NCI-H1092 treated with DMSO at 0.1 percent for 48 hours (cell line): Measurements from ENCODE around the gene TFAM.

Experiments
- DNase-seq: peaks from one replicate; lab custom pipeline; 2025; lab: John Stamatoyannopoulos, UW

TFAM gene

DNA sequence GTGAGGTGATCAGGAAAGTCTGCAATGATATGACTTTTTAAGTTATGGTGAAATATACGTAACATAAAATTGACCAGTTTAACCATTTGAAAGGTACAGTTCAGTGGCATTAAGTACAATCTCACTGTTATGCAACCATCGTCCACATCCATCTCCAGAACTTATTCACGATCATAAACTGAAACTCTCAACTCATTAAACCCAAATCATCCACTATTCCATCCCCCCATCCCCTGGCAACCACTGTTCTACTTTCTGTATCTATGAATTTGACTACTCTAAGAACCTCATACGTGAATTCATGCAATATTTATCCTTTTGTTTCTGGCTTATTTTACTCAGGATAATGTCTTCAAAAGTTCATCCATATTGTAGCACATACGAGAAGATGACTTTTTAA is 48.4 kb downstream of the TFAM start:
- no peak for DNase-seq

DNA sequence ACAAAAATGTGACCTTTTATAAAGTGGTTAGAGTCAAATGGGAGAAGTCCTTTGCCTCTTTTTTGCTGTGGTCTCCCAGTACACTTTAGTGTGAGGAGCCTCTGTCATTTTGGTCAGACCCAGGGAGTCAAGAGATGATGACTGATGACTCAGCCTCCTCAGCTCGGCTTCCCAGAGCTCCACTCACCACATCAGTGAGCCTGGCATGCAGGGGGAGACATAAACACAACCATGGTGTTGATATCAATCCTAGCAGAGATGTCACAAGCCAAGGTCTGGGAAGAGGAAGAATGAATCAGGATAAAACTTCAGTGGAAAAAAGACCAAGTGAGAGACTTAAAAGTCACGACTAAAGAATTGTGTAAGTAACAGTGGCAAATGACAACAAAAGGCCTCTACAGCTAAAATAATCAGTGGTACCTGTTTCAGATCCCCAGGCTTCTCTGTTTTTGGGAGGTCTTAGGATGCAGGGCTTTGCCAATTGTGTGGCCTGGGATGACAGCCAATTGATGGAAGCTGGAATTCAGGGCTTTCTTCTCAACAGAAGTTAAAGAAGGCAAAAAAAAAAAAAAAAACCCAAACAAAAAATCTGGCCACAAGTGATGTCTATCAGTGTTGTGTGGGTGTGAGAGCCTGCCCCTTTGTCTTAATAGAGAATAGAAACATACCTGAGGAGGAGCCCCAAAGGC is 50.2 kb downstream of the TFAM start:
- no peak for DNase-seq

DNA sequence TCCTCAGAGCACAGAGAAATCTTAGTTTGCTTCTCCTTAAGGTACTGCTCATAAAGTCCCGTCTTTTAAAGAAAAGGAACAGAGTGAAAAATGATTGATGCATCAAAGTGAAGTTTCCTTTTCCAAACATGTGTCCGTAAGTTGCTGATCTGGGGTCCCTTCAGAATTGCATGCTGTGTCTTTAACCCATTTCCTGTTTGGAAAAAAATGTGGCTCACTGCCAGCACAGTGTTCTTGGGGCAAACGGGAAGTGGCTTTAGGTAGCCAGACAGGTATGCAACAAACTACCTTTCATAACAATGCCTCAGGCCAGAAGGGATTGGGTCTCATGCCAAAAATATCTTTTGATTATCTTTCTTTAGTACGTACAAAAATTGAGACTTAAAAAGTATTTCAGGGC is 50.9 kb downstream of the TFAM start:
- DNase-seq: no peak

DNA sequence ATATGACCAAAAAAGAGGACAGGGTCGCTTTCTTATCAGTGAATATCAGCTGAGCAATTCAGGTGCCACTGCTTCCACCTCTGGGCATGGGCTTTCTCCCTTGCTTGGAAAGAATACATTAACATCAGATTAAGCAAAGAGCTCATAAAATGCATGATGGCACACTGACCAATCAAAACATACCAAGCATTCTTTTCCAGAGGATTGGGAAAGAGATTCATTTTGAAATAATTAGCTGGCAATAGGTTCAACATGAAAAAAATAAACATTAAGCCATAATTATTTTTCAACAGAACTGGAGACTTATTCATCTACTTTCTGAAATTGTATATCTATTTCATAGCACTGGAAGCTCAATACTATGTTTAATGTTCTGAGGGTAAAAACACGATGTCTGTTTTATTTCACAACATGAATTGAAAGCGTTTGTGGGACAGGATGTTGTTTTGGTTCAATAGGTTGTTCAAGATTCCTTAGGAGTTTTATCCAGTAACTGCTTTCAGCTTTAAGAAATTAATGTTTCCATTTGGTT is 53.2 kb downstream of the TFAM start:
- DNase-seq: no peak

DNA sequence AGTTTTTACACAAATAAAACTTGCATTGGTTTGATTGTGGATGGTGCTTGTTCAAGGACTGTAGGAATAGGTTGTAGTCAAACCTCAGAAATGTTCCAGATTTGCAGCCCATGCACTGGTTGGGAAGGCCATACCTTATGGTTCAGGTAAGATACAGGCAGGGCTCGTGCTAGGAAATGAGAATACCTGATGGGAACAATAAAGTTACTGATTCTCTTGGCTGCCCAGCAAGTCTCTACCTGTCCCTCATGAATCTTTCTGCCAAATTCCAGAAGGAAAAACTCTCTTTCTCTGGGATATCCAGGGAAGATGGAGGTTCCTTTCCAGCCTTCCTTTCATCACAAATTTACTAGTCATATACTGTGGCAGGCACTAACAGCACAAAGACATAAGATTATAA is 53.8 kb downstream of the TFAM start:
- DNase-seq: no peak

DNA sequence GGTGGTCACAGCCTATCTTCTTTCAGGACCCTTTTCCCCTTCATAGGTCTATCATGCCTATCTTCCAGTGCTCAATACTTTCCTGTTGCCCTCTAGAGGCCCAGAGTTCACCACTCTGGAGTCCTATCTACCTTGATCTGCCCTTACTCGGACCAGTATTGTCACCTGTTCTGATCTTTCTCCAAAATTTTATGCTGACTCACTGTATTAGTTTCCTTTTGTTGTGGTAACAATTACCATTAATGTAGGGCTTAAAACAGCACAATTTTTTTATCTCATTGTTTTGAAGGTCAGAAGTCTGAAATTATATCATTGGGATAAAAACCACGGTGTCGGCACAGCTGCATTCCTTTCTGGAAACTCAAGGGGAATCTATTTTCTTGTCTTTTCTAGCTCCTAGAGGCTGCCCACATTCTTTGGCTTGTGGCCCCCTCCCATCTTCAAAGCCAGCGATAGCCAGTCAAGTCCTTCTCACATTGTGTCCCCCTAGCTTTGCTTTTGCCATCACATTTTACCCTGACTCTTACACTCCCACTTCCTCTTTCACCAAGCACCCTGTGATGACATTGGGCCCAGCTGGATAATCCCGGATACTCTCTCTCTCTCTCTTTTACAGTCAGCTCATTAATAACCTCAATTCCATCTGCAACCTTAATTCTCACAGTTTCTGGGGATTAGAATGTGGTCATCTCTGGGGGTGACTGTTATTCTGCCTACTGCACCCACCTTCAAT is 54.6 kb downstream of the TFAM start:
- no peak for DNase-seq

DNA sequence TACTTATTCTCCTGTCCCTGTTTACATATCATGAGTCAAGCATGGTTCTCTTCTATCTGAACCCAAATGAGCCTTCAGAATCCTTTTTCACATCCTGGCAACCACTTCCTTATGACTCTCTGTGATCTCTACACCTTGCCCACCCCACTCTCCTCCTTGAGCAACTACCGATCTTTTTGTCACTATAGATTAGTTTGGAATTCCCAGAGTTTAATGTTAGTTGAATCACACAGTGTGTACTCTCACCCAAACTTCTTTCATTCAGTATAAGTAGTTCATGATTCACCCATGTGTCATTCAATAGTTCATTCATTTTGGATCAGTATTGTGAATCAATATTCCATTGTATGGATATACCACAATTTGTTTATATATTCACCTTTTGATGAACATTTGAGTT is 55.3 kb downstream of the TFAM start:
- no peak for DNase-seq

DNA sequence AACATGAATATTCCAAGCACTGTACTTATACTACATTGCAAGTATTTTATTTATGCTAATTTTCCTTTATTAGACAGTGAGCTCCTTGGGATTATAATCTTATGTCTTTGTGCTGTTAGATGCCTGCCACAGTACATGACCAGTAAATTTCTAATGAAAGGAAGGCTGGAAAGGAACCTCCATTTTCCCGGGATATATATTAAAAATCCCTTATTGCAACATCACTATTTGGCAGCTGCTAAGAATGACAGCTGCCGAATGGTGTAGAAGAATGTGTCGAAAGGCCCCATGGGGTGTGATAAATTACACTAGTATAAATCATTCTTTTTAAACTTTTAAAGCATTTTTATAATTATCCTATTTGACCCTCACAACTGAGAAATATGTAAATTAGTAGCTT is 59.1 kb downstream of the TFAM start:
- no peak for DNase-seq

DNA sequence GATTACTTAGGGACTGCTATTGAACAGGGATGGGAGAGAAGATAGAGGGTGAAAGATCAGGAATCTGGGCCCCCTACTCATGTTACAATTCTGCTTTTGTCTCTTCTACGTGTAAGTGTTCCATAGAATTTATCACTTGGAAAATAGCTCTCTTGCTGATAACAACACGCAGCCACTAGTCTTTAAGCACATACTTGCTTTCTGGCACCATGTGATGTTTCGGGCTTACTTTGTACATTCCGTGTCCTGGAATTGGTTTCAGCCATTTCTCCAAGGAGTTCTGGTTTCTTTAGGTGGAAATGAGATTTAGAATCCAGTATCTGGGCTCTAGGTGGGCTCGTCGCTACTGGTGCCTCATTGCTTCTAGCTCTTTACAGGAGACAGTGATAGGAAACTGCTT is 59.7 kb downstream of the TFAM start:
- DNase-seq: no peak

DNA sequence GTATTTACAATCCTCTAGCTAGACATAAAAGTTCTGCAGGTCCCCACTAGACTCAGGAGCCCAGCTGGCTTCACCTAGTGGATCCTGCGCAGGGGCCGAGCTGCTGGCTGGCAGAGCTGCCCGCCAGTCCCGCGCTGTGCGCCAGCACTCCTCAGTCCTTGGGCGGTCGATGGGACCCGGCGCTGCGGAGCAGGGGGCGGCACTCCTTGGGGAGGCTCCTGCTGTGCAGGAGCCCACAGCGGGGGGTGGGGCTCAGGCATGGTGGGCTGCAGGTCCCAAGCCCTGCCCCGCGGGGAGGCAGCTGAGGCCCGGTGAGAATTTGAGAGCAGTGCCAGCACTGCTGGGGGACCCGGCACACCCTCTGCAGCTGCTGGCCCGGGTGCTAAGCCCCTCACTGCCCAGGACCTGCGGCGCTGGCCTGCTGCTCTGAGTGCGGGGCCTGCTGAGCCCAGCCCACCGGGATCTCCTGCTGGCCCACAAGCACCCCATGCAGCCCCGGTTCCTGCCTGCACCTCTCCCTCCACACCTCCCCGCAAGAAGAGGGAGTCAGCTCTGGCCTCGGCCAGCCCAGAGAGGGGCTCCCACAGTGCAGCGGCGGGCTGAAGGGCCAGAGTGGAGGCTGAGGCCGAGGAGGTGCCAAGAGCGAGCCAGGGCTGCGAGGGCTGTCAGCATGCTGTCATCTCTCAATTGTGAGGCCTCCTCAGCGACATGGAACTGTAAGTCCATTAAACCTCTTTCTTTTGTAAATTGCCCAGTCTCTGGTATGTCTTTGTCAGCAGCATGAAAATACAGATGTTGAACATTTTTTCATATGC is 63.1 kb downstream of the TFAM start:
- no peak for DNase-seq
